Astrocyte (in vitro differentiated cells and primary cell): Measurements from ENCODE around the gene FBXO3. TPM values are rescaled to one million over a fixed set of nuclear protein-coding genes. Genes with fewer than 3 reads are reported as not detected.

ENCODE experiments used
- DNase-seq: peaks from one replicate; pipeline ENCODE4 v3.0.0-alpha.2; 2010; ENCODE audit warnings: low read depth
- FAIRE-seq: peaks from 2 replicates; lab custom pipeline; 2011; peaks lifted over from hg19 to GRCh38; lab: Jason Lieb, UNC
- H2AFZ ChIP-seq: 2 replicates; pipeline ENCODE4 v1.6.0; 2012; ENCODE audit warnings: low read depth, low read length, inconsistent platforms
- H3K27ac ChIP-seq: 2 replicates; pipeline ENCODE4 v1.5.1; 2011; ENCODE audit warnings: low read depth, low read length, inconsistent platforms
- H3K27me3 ChIP-seq: 2 replicates; pipeline ENCODE4 v1.6.0; 2011; ENCODE audit warnings: low read length, inconsistent platforms; ENCODE audit not compliant: insufficient read depth
- H3K36me3 ChIP-seq: 2 replicates; pipeline ENCODE4 v1.5.1; 2011; ENCODE audit warnings: low read length, inconsistent platforms; ENCODE audit not compliant: insufficient read depth
- H3K4me1 ChIP-seq: 2 replicates; pipeline ENCODE4 v1.5.1; 2011; ENCODE audit warnings: low read length, inconsistent platforms; ENCODE audit not compliant: insufficient read depth
- H3K4me2 ChIP-seq: 2 replicates; pipeline ENCODE4 v1.6.0; 2012; ENCODE audit warnings: low read length, inconsistent platforms
- H3K4me3 ChIP-seq: 2 replicates; pipeline ENCODE4 v1.5.1; 2011; ENCODE audit warnings: low read depth, mild to moderate bottlenecking, low read length, inconsistent platforms; ENCODE audit not compliant: insufficient read depth
- H3K79me2 ChIP-seq: 2 replicates; pipeline ENCODE4 v1.6.0; 2012; ENCODE audit warnings: mild to moderate bottlenecking, low read length, inconsistent platforms; ENCODE audit not compliant: insufficient read depth
- H3K9ac ChIP-seq: 2 replicates; pipeline ENCODE4 v1.6.0; 2012; ENCODE audit warnings: mild to moderate bottlenecking, low read length, inconsistent platforms
- H3K9me3 ChIP-seq: 2 replicates; pipeline ENCODE4 v1.5.1; 2012; ENCODE audit warnings: low read depth, mild to moderate bottlenecking, low read length, inconsistent platforms; ENCODE audit not compliant: insufficient read depth
- H4K20me1 ChIP-seq: 2 replicates; pipeline ENCODE4 v1.6.0; 2012; ENCODE audit warnings: low read length, inconsistent platforms; ENCODE audit not compliant: insufficient read depth
- H3K27ac Mint-ChIP-seq: one replicate; pipeline ENCODE4 v1.8.0; 2021; ENCODE audit warnings: mild to moderate bottlenecking, mixed read lengths; ENCODE audit not compliant: unreplicated experiment
- H3K27me3 Mint-ChIP-seq: one replicate; pipeline ENCODE4 v1.8.0; 2021; ENCODE audit warnings: low read depth, mixed read lengths; ENCODE audit not compliant: unreplicated experiment
- H3K36me3 Mint-ChIP-seq: one replicate; pipeline ENCODE4 v1.8.0; 2021; ENCODE audit warnings: low read depth, mixed read lengths; ENCODE audit not compliant: unreplicated experiment
- H3K4me1 Mint-ChIP-seq: one replicate; pipeline ENCODE4 v1.8.0; 2021; ENCODE audit warnings: low read depth, mixed read lengths; ENCODE audit not compliant: unreplicated experiment
- H3K4me3 Mint-ChIP-seq: one replicate; pipeline ENCODE4 v1.8.0; 2021; ENCODE audit warnings: mild to moderate bottlenecking, moderate library complexity, mixed read lengths; ENCODE audit not compliant: unreplicated experiment
- H3K9me3 Mint-ChIP-seq: one replicate; pipeline ENCODE4 v1.8.0; 2021; ENCODE audit warnings: mild to moderate bottlenecking, mixed read lengths; ENCODE audit not compliant: unreplicated experiment
- CTCF ChIP-seq: IDR thresholded peaks from 2 replicates; pipeline ENCODE4 v1.5.1; 2011; ENCODE audit warnings: low read depth, mild to moderate bottlenecking, inconsistent platforms, low read length, moderate library complexity; ENCODE audit not compliant: insufficient read depth
- EZH2 ChIP-seq: IDR thresholded peaks from 2 replicates; pipeline ENCODE4 v1.6.1; 2012; ENCODE audit warnings: mild to moderate bottlenecking, low read length, inconsistent platforms; ENCODE audit not compliant: insufficient read depth
- total RNA-seq: library from RNA; stranded (reverse); gene quantifications from 2 replicates; pipeline ENCODE4 v1.2.1, GENCODE V29; 2021

FBXO3 gene
- total RNA-seq, 1 donor from 2014 or later = 23.5 TPM

- H3K27ac Mint-ChIP-seq = no peak overlapping the region
- no peaks in the 10 kb centered on the region for H3K9me3 ChIP-seq
- peaks cover 34% of the 10 kb centered on the region for H3K4me1 Mint-ChIP-seq
- H3K9me3 Mint-ChIP-seq = no peaks in the 10 kb centered on the region
- H3K4me1 ChIP-seq = peaks cover 50% of the 10 kb centered on the region
- TF ChIP-seq CTCF = no peak
- no peak for TF ChIP-seq EZH2
- H3K27ac ChIP-seq = peak overlapping the region; percentile 20
- FAIRE-seq (no peak), DNase-seq (peak; percentile 41)
- no peaks in the 10 kb centered on the region for H3K27me3 ChIP-seq
- no peaks in the 10 kb centered on the region for H3K27me3 Mint-ChIP-seq
- H3K79me2 ChIP-seq = peaks cover 16% of the 10 kb centered on the region
- H3K9ac ChIP-seq = peak overlapping the region; percentile 23
- peaks cover 2% of the 10 kb centered on the region for H4K20me1 ChIP-seq
- H3K4me3 Mint-ChIP-seq = no peak overlapping the region
- H3K4me3 ChIP-seq = no peak overlapping the region
- peaks cover 11% of the 10 kb centered on the region for H3K36me3 Mint-ChIP-seq
- H3K4me2 ChIP-seq = peak overlapping the region; percentile 41
- H3K36me3 ChIP-seq = peaks cover 38% of the 10 kb centered on the region
- H2AFZ ChIP-seq = no peak overlapping the region
Observed at GRCh38 chr11:33703788-33704187, 70.5 kb downstream of the FBXO3 start.

- Mint-ChIP-seq H3K27ac (peak overlapping the region; percentile 85), H3K4me1 (peaks cover 32% of the 10 kb centered on the region), H3K27me3 (no peaks in the 10 kb centered on the region), H3K4me3 (no peak overlapping the region), H3K9me3 (no peaks in the 10 kb centered on the region), H3K36me3 (peaks cover 9% of the 10 kb centered on the region)
- no peak for FAIRE-seq
- Histone ChIP-seq H3K27ac (peak overlapping the region; percentile 20), H4K20me1 (no peaks in the 10 kb centered on the region), H3K4me3 (no peak overlapping the region), H3K4me2 (no peak overlapping the region), H3K4me1 (peaks cover 52% of the 10 kb centered on the region), H3K36me3 (peaks cover 34% of the 10 kb centered on the region), H3K27me3 (no peaks in the 10 kb centered on the region), H3K9ac (no peak overlapping the region), H2AFZ (no peak overlapping the region), H3K79me2 (peaks cover 12% of the 10 kb centered on the region), H3K9me3 (no peaks in the 10 kb centered on the region)
- no peak for TF ChIP-seq CTCF
- TF ChIP-seq EZH2 = no peak
- DNase-seq = no peak
Observed at GRCh38 chr11:33703234-33703633, 71.1 kb downstream of the FBXO3 start.
